ENCODE data around the gene SSR1.

DNA sequence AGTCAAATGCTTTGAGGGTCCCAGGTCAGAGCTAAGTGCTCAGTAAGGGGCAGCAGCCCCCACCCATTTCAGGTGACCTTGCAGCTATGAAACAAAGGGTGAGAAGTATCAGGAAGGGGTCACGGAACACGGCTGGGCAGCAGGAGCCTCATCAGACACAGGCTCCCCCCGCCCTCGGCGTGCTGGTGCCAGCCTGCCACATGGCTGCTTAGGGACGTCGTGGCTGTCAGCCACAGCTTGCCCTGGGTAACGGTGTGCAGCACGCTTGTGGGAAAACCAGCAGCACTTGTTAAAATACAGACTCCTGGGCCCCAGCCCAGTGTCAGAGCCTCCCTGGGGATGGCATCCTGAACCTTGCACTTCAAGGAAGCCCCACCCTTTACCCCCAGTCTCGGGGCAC is 39.3 kb downstream of the SSR1 start:
- no peak for TF ChIP-seq POLR2AphosphoS5 (IDR thresholded peaks at IDR 0.05)
- TF ChIP-seq, protein P1, sequence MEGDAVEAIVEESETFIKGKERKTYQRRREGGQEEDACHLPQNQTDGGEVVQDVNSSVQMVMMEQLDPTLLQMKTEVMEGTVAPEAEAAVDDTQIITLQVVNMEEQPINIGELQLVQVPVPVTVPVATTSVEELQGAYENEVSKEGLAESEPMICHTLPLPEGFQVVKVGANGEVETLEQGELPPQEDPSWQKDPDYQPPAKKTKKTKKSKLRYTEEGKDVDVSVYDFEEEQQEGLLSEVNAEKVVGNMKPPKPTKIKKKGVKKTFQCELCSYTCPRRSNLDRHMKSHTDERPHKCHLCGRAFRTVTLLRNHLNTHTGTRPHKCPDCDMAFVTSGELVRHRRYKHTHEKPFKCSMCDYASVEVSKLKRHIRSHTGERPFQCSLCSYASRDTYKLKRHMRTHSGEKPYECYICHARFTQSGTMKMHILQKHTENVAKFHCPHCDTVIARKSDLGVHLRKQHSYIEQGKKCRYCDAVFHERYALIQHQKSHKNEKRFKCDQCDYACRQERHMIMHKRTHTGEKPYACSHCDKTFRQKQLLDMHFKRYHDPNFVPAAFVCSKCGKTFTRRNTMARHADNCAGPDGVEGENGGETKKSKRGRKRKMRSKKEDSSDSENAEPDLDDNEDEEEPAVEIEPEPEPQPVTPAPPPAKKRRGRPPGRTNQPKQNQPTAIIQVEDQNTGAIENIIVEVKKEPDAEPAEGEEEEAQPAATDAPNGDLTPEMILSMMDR (IDR thresholded peaks at IDR 0.05) = no peak
- no peak for TF ChIP-seq POLR2A (IDR thresholded peaks at IDR 0.05)
